ENCODE measurements around the gene WFIKKN1. TPM values are rescaled to one million over a fixed set of nuclear protein-coding genes. Genes with fewer than 3 reads are reported as not detected.

WFIKKN1 gene
- total RNA-seq, 1 donor from 2014 or later = 0.44 TPM

- Mint-ChIP-seq H3K36me3 (ENCODE audit: low read depth, unreplicated experiment) (no peaks in the 10 kb centered on the region), H3K27me3 (ENCODE audit: unreplicated experiment) (peaks cover 8% of the 10 kb centered on the region), H3K9me3 (ENCODE audit: unreplicated experiment) (no peaks in the 10 kb centered on the region), H3K4me1 (ENCODE audit: unreplicated experiment) (peaks cover 3% of the 10 kb centered on the region), H3K27ac (ENCODE audit: unreplicated experiment) (no peak overlapping the region), H3K4me3 (ENCODE audit: unreplicated experiment) (no peak overlapping the region)
- no peak for DNase-seq (ENCODE audit: low spot score)
- no peak for TF ChIP-seq CTCF (IDR thresholded peaks at IDR 0.05; ENCODE audit: unreplicated experiment)
Measured at GRCh38 chr16:634051-634670, 3.4 kb downstream of the WFIKKN1 start.

DNA sequence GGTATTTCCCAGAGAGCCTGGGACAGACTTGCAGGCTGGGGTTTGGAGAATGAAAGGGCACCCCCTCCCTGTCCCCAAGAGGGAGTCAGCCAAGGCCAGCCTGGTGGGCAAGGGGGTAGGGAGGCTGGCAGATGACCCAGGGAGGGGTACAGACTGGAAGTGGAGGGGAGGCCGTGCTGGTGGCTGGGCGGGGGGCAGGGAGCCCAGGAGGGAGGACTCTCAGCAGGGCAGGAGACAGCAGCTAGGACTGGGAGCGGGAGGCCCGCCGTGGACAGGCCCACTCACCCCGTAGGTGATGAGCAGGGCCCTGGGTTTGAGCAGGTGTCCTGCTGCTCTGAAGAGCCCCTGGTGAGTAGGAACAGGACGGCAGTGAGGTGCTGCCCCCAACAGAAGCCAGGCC, 4.2 kb downstream of the WFIKKN1 start:
- peaks cover 3% of the 10 kb centered on the region for H3K4me1 Mint-ChIP-seq (ENCODE audit: unreplicated experiment)
- no peak overlapping the region for H3K27ac Mint-ChIP-seq (ENCODE audit: unreplicated experiment)
- H3K36me3 Mint-ChIP-seq (ENCODE audit: low read depth, unreplicated experiment) = no peaks in the 10 kb centered on the region

DNA sequence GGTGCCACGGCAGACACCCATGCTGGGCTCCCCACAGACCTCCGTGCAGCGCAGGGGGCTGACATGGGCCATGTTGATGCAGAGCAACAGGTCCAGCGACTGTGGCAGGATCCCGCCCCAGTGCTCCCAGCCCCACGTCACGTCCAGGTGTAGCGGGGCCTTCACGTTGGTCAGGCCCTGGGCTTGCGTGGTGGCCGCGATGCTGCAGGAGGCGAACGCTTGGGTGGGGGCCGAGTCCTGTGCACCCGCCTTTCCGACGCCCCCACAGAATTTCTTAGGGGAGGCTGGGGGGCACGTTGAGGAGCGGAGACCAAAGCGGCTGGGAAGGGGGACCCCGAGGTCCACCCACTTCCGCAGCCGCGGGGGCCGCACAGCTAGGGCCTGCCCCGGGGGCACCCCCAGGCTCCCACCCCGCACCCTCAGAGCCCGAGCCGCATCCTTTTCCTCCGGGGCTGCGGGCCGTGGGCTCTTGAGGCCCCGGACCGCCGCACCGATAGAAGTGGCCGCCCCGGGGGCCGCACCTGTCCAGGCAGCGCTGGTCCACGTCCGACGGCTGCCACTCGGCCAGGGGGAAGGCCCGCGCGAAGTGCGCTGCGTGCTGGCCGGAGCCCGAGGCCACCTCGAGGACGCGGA, 4.9 kb downstream of the WFIKKN1 start:
- H3K27ac Mint-ChIP-seq (ENCODE audit: unreplicated experiment) = no peak overlapping the region
- DNase-seq (ENCODE audit: low spot score) = peak; percentile 4
- peak overlapping the region; percentile 67 for H3K4me3 Mint-ChIP-seq (ENCODE audit: unreplicated experiment)
- H3K27me3 Mint-ChIP-seq (ENCODE audit: unreplicated experiment) = peaks cover 8% of the 10 kb centered on the region
- H3K4me1 Mint-ChIP-seq (ENCODE audit: unreplicated experiment) = peaks cover 6% of the 10 kb centered on the region
- no peaks in the 10 kb centered on the region for H3K9me3 Mint-ChIP-seq (ENCODE audit: unreplicated experiment)
- H3K36me3 Mint-ChIP-seq (ENCODE audit: low read depth, unreplicated experiment) = no peaks in the 10 kb centered on the region
- no peak for TF ChIP-seq CTCF (IDR thresholded peaks at IDR 0.05; ENCODE audit: unreplicated experiment)

More for the DNA sequence above, 4.2 kb downstream of the WFIKKN1 start:
- H3K4me3 Mint-ChIP-seq (ENCODE audit: unreplicated experiment) = no peak overlapping the region
- no peaks in the 10 kb centered on the region for H3K9me3 Mint-ChIP-seq (ENCODE audit: unreplicated experiment)
- H3K27me3 Mint-ChIP-seq (ENCODE audit: unreplicated experiment) = peaks cover 8% of the 10 kb centered on the region
- DNase-seq (ENCODE audit: low spot score) = no peak
- no peak for TF ChIP-seq CTCF (IDR thresholded peaks at IDR 0.05; ENCODE audit: unreplicated experiment)

DNA sequence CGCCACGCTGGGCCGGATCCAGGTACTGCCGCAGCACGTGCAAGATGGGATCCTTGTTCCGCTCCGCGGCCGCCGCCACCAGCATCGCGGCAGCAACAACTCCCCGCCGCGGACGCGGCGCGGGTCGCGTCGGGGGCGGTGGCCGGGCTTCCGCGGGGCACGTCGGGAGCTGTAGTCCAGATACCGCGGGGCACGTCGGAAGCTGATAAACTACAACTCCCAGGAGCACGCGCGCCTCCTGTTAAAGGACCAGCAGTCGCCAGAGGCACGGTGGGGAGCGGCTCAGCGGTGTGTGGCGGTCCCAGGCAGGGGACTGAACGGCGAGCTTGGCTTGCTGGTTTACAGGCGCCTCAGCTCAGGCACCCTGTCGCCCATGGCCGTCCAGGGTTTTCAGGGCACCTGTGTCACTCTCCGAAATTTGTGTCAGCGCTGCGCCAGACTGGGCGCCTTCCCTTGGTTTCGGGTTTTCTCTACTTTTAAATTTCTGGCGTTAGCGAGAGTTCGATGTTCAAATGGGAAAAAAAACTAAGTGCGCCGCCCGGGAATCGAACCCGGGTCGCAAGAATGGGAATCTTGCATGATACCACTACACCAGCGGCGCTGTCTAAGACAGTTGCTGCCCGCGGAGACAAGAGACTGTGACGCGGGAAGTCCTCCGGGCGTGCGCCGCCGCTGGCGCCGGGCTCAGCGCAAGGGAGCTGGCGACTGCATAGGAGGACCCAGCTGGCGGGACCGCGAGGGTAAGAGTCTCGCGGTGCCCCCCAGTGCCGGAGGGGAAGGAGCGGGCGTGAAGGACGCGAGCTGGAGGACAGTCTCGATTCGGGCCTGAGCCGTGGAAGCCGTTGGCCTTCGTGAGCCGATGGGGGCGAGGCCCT, 5.7 kb downstream of the WFIKKN1 start, which contains the start of gene METTL26:
METTL26 (minus strand) TSS at position 100 of the 875 bp plus-strand sequence; CDS start at position 85, 15 bp downstream.
- Mint-ChIP-seq H3K4me1 (ENCODE audit: unreplicated experiment) (peaks cover 6% of the 10 kb centered on the region), H3K36me3 (ENCODE audit: low read depth, unreplicated experiment) (no peaks in the 10 kb centered on the region), H3K9me3 (ENCODE audit: unreplicated experiment) (no peaks in the 10 kb centered on the region), H3K4me3 (ENCODE audit: unreplicated experiment) (peak within 1 kb of the TSS; percentile 94), H3K27me3 (ENCODE audit: unreplicated experiment) (peaks cover 8% of the 10 kb centered on the region), H3K27ac (ENCODE audit: unreplicated experiment) (peak within 1 kb of the TSS; percentile 92)
- TF ChIP-seq CTCF (IDR thresholded peaks at IDR 0.05; ENCODE audit: unreplicated experiment) = no peak
- DNase-seq (ENCODE audit: low spot score) = peak; percentile 88

Measured in endothelial cell (in vitro differentiated cells).